Astrocyte of the cerebellum (primary cell): ENCODE measurements around the gene FAM216A.

Experiments
- DNase-seq: peaks from one replicate; pipeline ENCODE4 v3.0.0-alpha.2; 2011; ENCODE audit warnings: low read depth
- H3K4me3 ChIP-seq: 2 replicates; pipeline ENCODE4 v1.5.1; 2011; ENCODE audit warnings: mild to moderate bottlenecking, low read depth, low read length, moderate library complexity
- CTCF ChIP-seq: IDR thresholded peaks from 2 replicates; pipeline ENCODE4 v1.5.1; 2012; ENCODE audit warnings: low read length, low read depth, moderate library complexity, mild to moderate bottlenecking; ENCODE audit errors: missing control alignments
- in situ Hi-C: cut with HindIII; loops from 2 replicates; pipeline ENCODE4 v1.10.0; 2017; ENCODE audit warnings: low sequenced_read_pairs

The FAM216A gene

GRCh38 chr12:110538869-110539622 is 70.4 kb downstream of the FAM216A start:
- no peak for TF ChIP-seq CTCF
- H3K4me3 ChIP-seq: no peak overlapping the region
- in situ Hi-C loops: loop anchor here (5.0 kb wide), 1 partner anchor 37 kb away; the partner anchor contains the start of genes RAD9B and VPS29
- no peak for DNase-seq
